Activated B cell treated with CpG ODN at 0.5 μM for 24 hours (primary cell): ENCODE measurements around the gene CEP170. TPM values are rescaled to one million over a fixed set of nuclear protein-coding genes. Genes with fewer than 3 reads are reported as not detected.

Experiments
- ATAC-seq: fragments of 200-7000 bp; cut with Tn5 transposase; one replicate; pipeline ENCODE4 v1.10.0; 2021; ENCODE audit warnings: low read depth, mild to moderate bottlenecking, moderate library complexity
- CTCF ChIA-PET: fragments of 350-600 bp; sonication (Branson Sonifier 250); formaldehyde crosslinking; loops from one replicate; lab custom pipeline; 2021; ENCODE audit warnings: antibody characterized with exemption; lab: Charles Lee
- POLR2A ChIA-PET: fragments of 350-600 bp; sonication (Branson Sonifier 250); formaldehyde crosslinking; loops from one replicate; lab custom pipeline; 2021; ENCODE audit warnings: antibody characterized with exemption; lab: Charles Lee
- DNase-seq: peaks from one replicate; pipeline ENCODE4 v3.0.0; 2022
- H3K27ac Mint-ChIP-seq: one replicate; pipeline ENCODE4 v1.8.0; 2020; ENCODE audit warnings: mixed read lengths
- H3K27me3 Mint-ChIP-seq: one replicate; pipeline ENCODE4 v1.8.0; 2021; ENCODE audit warnings: mixed read lengths
- H3K36me3 Mint-ChIP-seq: one replicate; pipeline ENCODE4 v1.8.0; 2021; ENCODE audit warnings: low read depth, mixed read lengths
- H3K4me1 Mint-ChIP-seq: one replicate; pipeline ENCODE4 v1.8.0; 2021; ENCODE audit warnings: mixed read lengths
- H3K4me3 Mint-ChIP-seq: one replicate; pipeline ENCODE4 v1.8.0; 2020; ENCODE audit warnings: mild to moderate bottlenecking, mixed read lengths
- H3K9me3 Mint-ChIP-seq: one replicate; pipeline ENCODE4 v1.8.0; 2020; ENCODE audit warnings: mixed read lengths
- intact Hi-C: fragments of 100-400 bp; cut with micrococcal nuclease; formaldehyde crosslinking; loops from one replicate; pipeline ENCODE4 v1.15.1; 2024
- total RNA-seq: library from RNA; stranded (reverse); gene quantifications from 2 replicates; pipeline ENCODE4 v1.2.3, GENCODE V29; 2022
- TF ChIP-seq, protein P1 (sequence below): fragments of 200-600 bp; IDR thresholded peaks from one replicate; pipeline ENCODE4 v1.8.0; 2022; ENCODE audit warnings: antibody characterized with exemption, mild to moderate bottlenecking

CEP170 gene
- total RNA-seq, 1 donor from 2014 or later, result 91.9 TPM

DNA sequence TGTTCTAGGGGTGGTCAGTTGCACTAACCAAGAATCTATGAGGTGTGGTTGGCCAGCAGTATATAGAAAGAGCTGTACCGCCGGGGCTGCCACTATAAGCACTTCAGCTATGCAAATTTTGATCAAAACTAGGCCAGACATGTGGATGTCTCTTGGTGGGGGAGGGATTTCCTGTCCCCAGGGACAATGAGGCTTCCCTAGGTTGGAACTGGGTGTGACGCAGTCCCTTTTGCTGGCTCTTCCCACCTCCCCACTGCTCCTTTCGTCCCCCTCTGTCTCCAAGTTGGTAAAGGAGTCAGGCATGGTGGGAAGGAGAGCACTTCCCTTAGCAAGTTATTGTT is 14.3 kb upstream of the CEP170 start:
- peaks cover 28% of the 10 kb centered on the region for H3K36me3 Mint-ChIP-seq
- H3K9me3 Mint-ChIP-seq, result no peaks in the 10 kb centered on the region
- ATAC-seq, result peak; percentile 78
- H3K4me3 Mint-ChIP-seq, result peak overlapping the region; percentile 73
- ChIA-PET POLR2A (interaction anchor here (0.8 to 2.4 kb wide), 4 partner anchors 14 to 238 kb away, joined by 3 to 24 read pairs (median 8); partner anchors contain the start of genes CEP170 and SDCCAG8), CTCF (no interaction called here)
- no peaks in the 10 kb centered on the region for H3K27me3 Mint-ChIP-seq
- TF ChIP-seq, protein P1, sequence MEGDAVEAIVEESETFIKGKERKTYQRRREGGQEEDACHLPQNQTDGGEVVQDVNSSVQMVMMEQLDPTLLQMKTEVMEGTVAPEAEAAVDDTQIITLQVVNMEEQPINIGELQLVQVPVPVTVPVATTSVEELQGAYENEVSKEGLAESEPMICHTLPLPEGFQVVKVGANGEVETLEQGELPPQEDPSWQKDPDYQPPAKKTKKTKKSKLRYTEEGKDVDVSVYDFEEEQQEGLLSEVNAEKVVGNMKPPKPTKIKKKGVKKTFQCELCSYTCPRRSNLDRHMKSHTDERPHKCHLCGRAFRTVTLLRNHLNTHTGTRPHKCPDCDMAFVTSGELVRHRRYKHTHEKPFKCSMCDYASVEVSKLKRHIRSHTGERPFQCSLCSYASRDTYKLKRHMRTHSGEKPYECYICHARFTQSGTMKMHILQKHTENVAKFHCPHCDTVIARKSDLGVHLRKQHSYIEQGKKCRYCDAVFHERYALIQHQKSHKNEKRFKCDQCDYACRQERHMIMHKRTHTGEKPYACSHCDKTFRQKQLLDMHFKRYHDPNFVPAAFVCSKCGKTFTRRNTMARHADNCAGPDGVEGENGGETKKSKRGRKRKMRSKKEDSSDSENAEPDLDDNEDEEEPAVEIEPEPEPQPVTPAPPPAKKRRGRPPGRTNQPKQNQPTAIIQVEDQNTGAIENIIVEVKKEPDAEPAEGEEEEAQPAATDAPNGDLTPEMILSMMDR, result no peak
- no peak for DNase-seq
- H3K27ac Mint-ChIP-seq, result peak overlapping the region; percentile 65
- peaks cover 39% of the 10 kb centered on the region for H3K4me1 Mint-ChIP-seq
- intact Hi-C loops, result loop anchor here (1.0 kb wide), 1 partner anchor 13 kb away; the partner anchor contains the start of gene SDCCAG8

DNA sequence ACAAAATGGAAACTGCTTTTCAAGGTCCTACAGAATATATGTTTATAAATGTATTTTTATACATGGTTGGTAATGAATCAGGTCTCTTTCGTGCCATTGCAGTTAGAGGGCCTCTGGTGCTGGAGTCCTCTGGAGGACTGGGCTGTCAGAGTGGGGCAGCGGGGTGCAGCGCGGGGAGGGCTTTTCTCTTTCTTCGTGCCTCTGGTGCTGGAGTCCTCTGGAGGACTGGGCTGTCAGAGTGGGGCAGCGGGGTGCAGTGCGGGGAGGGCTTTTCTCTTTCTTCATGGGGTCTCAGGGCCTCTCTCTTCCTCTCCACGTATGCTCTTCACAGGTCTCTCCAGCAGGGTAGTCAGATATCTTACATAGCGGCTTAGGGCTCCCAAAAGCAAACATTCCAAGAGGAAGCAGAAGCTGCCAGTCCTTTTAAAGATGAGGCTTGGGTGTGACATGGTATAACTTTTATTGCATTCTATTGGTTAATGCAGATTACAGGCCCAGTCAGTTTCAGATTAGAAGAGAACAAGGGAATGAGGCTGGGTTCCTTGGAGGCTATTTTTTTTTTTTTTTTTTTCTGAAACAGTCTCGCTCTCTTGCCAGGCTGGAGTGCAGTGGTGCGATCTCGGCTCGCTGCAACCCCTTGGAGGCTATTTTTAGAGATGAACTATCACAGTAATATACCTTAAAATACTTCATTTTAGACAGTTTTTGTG is 13.8 kb upstream of the CEP170 start:
- POLR2A ChIA-PET, result interaction anchor here (0.8 to 2.4 kb wide), 5 partner anchors 13 to 238 kb away, joined by 3 to 24 read pairs (median 5); partner anchors contain the start of genes CEP170 and SDCCAG8
- H3K4me3 Mint-ChIP-seq, result peak overlapping the region; percentile 73
- CTCF ChIA-PET, result no interaction called here

DNA sequence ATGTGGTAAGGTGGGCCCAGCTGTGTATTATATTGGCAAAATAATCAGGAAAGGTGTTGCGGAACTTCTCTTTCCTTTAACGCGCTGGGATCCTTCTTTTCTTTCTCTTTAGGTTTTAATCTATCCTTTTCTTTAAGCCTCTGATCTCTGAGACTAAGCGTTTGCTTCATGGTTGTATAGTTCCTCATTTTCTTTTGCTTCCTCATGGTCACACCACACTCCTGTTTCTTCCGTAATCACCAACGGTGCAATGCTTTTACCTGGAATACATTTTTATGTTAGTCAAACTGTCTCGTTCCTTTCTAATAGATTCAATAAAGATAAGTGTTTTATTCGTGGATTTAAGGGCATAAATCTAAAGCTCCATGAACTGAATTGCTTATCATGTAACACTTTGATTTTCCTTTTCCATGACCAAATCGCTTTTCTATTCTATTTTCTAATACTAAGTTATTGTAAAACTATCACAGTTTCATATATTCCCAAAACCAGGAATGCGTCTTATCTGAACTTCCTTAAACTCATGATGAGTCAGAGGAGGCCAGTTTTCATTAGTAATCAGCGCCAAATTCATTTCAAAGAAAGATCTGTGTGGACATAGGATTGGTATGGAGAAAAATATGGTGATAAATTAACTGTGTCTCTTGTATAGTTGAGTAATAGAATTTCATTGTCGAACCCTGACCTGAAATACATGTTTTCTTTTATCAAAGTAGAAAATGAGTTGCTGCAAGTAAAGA is 13.0 kb upstream of the CEP170 start:
- DNase-seq (no peak), ATAC-seq (peak; percentile 51)
- peak overlapping the region; percentile 47 for H3K27ac Mint-ChIP-seq
- H3K36me3 Mint-ChIP-seq, result peaks cover 18% of the 10 kb centered on the region
- ChIA-PET CTCF (no interaction called here), POLR2A (interaction anchor here (0.7 to 1.3 kb wide), 2 partner anchors 13 to 393 kb away, joined by 3 to 5 read pairs; partner anchors contain the start of genes CEP170 and SDCCAG8)
- H3K27me3 Mint-ChIP-seq, result no peaks in the 10 kb centered on the region
- intact Hi-C loops, result loop anchor here (1.0 kb wide), 1 partner anchor 19 kb away; no protein-coding TSS in a partner anchor
- TF ChIP-seq, protein P1, result no peak
- H3K9me3 Mint-ChIP-seq, result no peaks in the 10 kb centered on the region
- peak overlapping the region; percentile 63 for H3K4me3 Mint-ChIP-seq
- peaks cover 46% of the 10 kb centered on the region for H3K4me1 Mint-ChIP-seq

More for the DNA sequence above, 13.8 kb upstream of the CEP170 start:
- H3K27me3 Mint-ChIP-seq, result no peaks in the 10 kb centered on the region
- peaks cover 25% of the 10 kb centered on the region for H3K36me3 Mint-ChIP-seq
- H3K27ac Mint-ChIP-seq, result peak overlapping the region; percentile 65
- ATAC-seq, result no peak
- H3K4me1 Mint-ChIP-seq, result peaks cover 43% of the 10 kb centered on the region
- H3K9me3 Mint-ChIP-seq, result no peaks in the 10 kb centered on the region
- DNase-seq, result no peak
- TF ChIP-seq, protein P1, result no peak
- intact Hi-C loops, result loop anchor here (1.0 kb wide), 2 partner anchors 13 to 18 kb away; partner anchors contain the start of gene SDCCAG8

DNA sequence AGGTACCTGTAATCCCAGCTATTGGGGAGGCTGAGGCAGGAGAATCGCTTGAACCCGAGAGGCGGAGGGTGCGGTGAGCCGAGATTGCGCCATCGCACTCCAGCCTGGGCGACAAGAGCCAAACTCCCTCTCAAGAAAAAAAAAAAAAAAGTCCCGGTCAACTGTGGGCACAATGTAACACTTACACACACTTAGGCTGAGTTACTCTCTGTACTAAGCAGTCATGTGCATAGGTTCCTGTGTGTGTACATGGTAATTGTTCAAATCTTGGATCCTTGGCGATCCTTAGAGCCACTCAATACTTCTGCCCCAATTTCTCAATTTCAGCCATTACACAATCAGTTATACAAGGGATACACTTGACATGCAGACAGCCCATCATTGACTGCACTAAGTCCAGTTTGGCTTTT is 12.4 kb upstream of the CEP170 start:
- Mint-ChIP-seq H3K9me3 (no peaks in the 10 kb centered on the region), H3K4me1 (peaks cover 46% of the 10 kb centered on the region), H3K4me3 (peak overlapping the region; percentile 63), H3K36me3 (peaks cover 19% of the 10 kb centered on the region), H3K27ac (peak overlapping the region; percentile 47), H3K27me3 (no peaks in the 10 kb centered on the region)
- CTCF ChIA-PET, result no interaction called here
- intact Hi-C loops, result no loop called here
- POLR2A ChIA-PET, result interaction anchor here (1.0 to 1.3 kb wide), 2 partner anchors 12 to 20 kb away, joined by 3 to 5 read pairs; partner anchors contain the start of genes CEP170 and SDCCAG8
- no peak for ATAC-seq
- DNase-seq, result no peak
- TF ChIP-seq, protein P1, result no peak
